Measurements from ENCODE around the gene CFAP57.

DNA sequence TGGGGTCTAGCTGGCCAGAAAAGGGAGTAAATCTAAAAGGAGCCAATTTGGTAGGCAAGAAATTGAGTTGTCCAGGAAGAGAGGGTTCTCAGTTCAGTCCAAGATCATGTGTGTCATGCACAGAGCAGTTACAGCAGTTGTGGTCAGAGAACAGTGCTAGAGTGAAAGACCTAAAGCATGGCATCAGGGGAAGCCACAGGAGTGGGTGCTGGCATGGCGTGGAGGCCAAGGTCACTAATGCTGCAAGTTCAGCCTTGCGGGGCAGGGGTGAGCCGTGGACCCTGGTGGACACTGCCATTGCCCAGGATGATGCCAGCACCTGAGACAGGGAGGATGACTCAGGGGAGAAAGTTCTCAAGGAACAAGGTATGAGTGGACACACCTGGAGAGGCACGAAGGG is 81.0 kb downstream of the CFAP57 start:
- no peak for TF ChIP-seq POLR2A (IDR thresholded peaks at IDR 0.05; ENCODE audit: low read depth, low read length)
- no peak for TF ChIP-seq TAF1 (IDR thresholded peaks at IDR 0.05; ENCODE audit: low read depth, low read length)
- TF ChIP-seq POLR2AphosphoS5 (IDR thresholded peaks at IDR 0.05; ENCODE audit: low read depth, low read length): no peak
- no peak for TF ChIP-seq POU2F2 (IDR thresholded peaks at IDR 0.05; ENCODE audit: low read depth, low read length)

Measured in GM12891 (cell line).